Panc1 (cell line): ENCODE measurements around the gene DIP2C.

Experiments
- POLR2AphosphoS5 ChIP-seq: IDR thresholded peaks from 2 replicates; pipeline ENCODE4 v1.6.1; 2012; ENCODE audit warnings: mild to moderate bottlenecking, low read depth, low read length, moderate library complexity
- TCF7L2 ChIP-seq: IDR thresholded peaks from 2 replicates; pipeline ENCODE4 v1.6.1; 2011; ENCODE audit warnings: mild to moderate bottlenecking, low read depth, low read length, inconsistent platforms
- TF ChIP-seq, protein P1 (sequence below): fragments of 450-650 bp; IDR thresholded peaks from 2 replicates; pipeline ENCODE4 v1.5.1; 2017; ENCODE audit warnings: mild to moderate bottlenecking

DNA sequence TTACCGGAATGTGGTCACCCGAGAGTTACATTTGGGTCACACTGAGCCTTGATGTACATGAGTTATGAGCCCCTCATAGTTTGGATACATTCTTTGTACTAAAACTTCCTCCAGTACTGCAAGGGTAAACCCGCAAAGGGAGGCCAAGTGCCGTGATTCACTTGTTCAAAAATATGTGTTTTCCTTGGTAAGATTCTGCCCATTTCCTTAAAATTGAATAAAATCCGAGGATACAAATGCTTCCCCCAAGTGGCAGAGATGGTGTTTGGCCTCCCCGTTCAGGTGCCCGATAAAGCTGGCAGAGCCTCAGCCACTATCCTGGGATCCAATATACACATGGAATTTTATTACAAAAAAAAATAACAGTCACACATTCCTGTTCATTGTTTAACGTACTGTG is 268.3 kb downstream of the DIP2C start:
- TF ChIP-seq, protein P1, sequence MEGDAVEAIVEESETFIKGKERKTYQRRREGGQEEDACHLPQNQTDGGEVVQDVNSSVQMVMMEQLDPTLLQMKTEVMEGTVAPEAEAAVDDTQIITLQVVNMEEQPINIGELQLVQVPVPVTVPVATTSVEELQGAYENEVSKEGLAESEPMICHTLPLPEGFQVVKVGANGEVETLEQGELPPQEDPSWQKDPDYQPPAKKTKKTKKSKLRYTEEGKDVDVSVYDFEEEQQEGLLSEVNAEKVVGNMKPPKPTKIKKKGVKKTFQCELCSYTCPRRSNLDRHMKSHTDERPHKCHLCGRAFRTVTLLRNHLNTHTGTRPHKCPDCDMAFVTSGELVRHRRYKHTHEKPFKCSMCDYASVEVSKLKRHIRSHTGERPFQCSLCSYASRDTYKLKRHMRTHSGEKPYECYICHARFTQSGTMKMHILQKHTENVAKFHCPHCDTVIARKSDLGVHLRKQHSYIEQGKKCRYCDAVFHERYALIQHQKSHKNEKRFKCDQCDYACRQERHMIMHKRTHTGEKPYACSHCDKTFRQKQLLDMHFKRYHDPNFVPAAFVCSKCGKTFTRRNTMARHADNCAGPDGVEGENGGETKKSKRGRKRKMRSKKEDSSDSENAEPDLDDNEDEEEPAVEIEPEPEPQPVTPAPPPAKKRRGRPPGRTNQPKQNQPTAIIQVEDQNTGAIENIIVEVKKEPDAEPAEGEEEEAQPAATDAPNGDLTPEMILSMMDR: no peak
- no peak for TF ChIP-seq TCF7L2
- no peak for TF ChIP-seq POLR2AphosphoS5
